OCI-LY7 (cell line): Measurements from ENCODE around the gene VWF. TPM values are rescaled to one million over a fixed set of nuclear protein-coding genes. Genes with fewer than 3 reads are reported as not detected.

Experiments used
- BruUV-seq: library from RNA; stranded (reverse); fragments of 400-500 nt; replicated peaks from 2 replicates; lab custom pipeline; 2021; lab: Mats Ljungman, UMichigan
- CTCF ChIA-PET: fragments of 300-600 bp; sonication (Branson Sonifier 250); formaldehyde crosslinking; loops from one replicate; lab custom pipeline; 2022; ENCODE audit warnings: antibody characterized with exemption; ENCODE audit not compliant: unreplicated experiment; lab: Charles Lee
- POLR2A ChIA-PET: fragments of 300-600 bp; sonication (Branson Sonifier 250); formaldehyde crosslinking; loops from one replicate; lab custom pipeline; 2022; ENCODE audit warnings: antibody characterized with exemption; lab: Charles Lee
- DNase-seq: peaks from one replicate; pipeline ENCODE4 v3.0.0-alpha.2; 2015; ENCODE audit warnings: low spot score
- H2AFZ ChIP-seq: fragments of 200-600 bp; sonication (generic), shearing (Covaris generic); 2 replicates; pipeline ENCODE4 v1.6.1; 2014; ENCODE audit warnings: mild to moderate bottlenecking, antibody characterized with exemption, low read length, moderate library complexity
- H3K27ac ChIP-seq: fragments of 200-600 bp; sonication (generic); 2 replicates; pipeline ENCODE4 v1.5.1; 2014; ENCODE audit warnings: mixed run types, low read depth, mild to moderate bottlenecking, moderate library complexity, low read length, inconsistent platforms; ENCODE audit not compliant: poor library complexity, severe bottlenecking
- H3K36me3 ChIP-seq: fragments of 200-600 bp; sonication (generic); 2 replicates; pipeline ENCODE4 v1.6.1; 2014; ENCODE audit warnings: mild to moderate bottlenecking, antibody characterized with exemption, low read length, moderate library complexity, mixed read lengths; ENCODE audit not compliant: insufficient read depth
- H3K4me1 ChIP-seq: fragments of 200-600 bp; sonication (generic); 2 replicates; pipeline ENCODE4 v1.5.1; 2014; ENCODE audit warnings: mild to moderate bottlenecking, low read length; ENCODE audit not compliant: insufficient read depth, poor library complexity, severe bottlenecking
- H3K4me2 ChIP-seq: fragments of 200-600 bp; sonication (generic); 2 replicates; pipeline ENCODE4 v1.6.1; 2014; ENCODE audit warnings: mild to moderate bottlenecking, low read length
- H3K4me3 ChIP-seq: fragments of 200-600 bp; sonication (generic); 2 replicates; pipeline ENCODE4 v1.5.1; 2014; ENCODE audit warnings: mild to moderate bottlenecking, low read depth, low read length; ENCODE audit not compliant: poor library complexity, severe bottlenecking
- H3K79me2 ChIP-seq: fragments of 200-600 bp; sonication (generic); 2 replicates; pipeline ENCODE4 v1.6.1; 2016; ENCODE audit warnings: low read depth, mild to moderate bottlenecking, low read length, moderate library complexity, mixed read lengths; ENCODE audit not compliant: insufficient read depth
- H3K9me2 ChIP-seq: fragments of 200-600 bp; sonication (generic); 2 replicates; pipeline ENCODE4 v1.6.1; 2016; ENCODE audit warnings: mild to moderate bottlenecking, low read length, mixed read lengths; ENCODE audit not compliant: insufficient read depth
- H3K9me3 ChIP-seq: fragments of 200-600 bp; sonication (generic); 2 replicates; pipeline ENCODE4 v1.6.1; 2014; ENCODE audit warnings: mild to moderate bottlenecking, mixed run types, low read length, mixed read lengths
- H4K20me1 ChIP-seq: fragments of 200-600 bp; sonication (generic); 2 replicates; pipeline ENCODE4 v1.6.1; 2014; ENCODE audit warnings: mild to moderate bottlenecking, antibody characterized with exemption, low read length, moderate library complexity, mixed read lengths; ENCODE audit not compliant: insufficient read depth
- CTCF ChIP-seq: fragments of 200-600 bp; sonication (generic); conservative IDR thresholded peaks from 2 replicates; pipeline ENCODE4 v1.5.1; 2014; ENCODE audit warnings: mild to moderate bottlenecking, antibody characterized with exemption, low read length, moderate library complexity, mixed read lengths
- EZH2phosphoT487 ChIP-seq: fragments of 200-600 bp; sonication (generic); IDR thresholded peaks from 2 replicates; pipeline ENCODE4 v1.6.1; 2018; ENCODE audit warnings: low read depth, borderline replicate concordance, mild to moderate bottlenecking, mixed run types, antibody characterized with exemption, low read length, moderate library complexity, mixed read lengths
- intact Hi-C: fragments of 100-400 bp; cut with micrococcal nuclease; formaldehyde crosslinking; loops from one replicate; pipeline ENCODE4 v1.10.0; 2022; ENCODE audit not compliant: unreplicated experiment
- total RNA-seq, 2 experiments: library from RNA; depleted of rRNA in 1 of 2; stranded (reverse); fragments of >200 nt in 1 of 2; shearing (Covaris generic) in 1 of 2; gene quantifications; 2 replicates each; pipeline ENCODE4 v1.2.3, GENCODE V29; 2014 to 2022

VWF gene
- total RNA-seq, 2 experiments from 2014 or later: 0.32 TPM; not detected in 1

- H3K9me3 ChIP-seq: no peaks in the 10 kb centered on the region
- intact Hi-C loops: no loop called here
- no peaks in the 10 kb centered on the region for H3K4me1 ChIP-seq
- H3K4me2 ChIP-seq: no peak overlapping the region
- no peak for DNase-seq
- no peak overlapping the region for H3K4me3 ChIP-seq
- no peaks in the 10 kb centered on the region for H3K36me3 ChIP-seq
- H3K9me2 ChIP-seq: no peaks in the 10 kb centered on the region
- no peaks in the 10 kb centered on the region for H4K20me1 ChIP-seq
- H2AFZ ChIP-seq: no peak overlapping the region
- H3K79me2 ChIP-seq: no peaks in the 10 kb centered on the region
- TF ChIP-seq CTCF: no peak
- no peak for TF ChIP-seq EZH2phosphoT487
- CTCF ChIA-PET: no interaction called here
- POLR2A ChIA-PET: interaction anchor here (0.7 kb wide), 3 partner anchors 25 to 174 kb away, joined by 3 to 5 read pairs (median 3); no protein-coding TSS in a partner anchor
- H3K27ac ChIP-seq: no peak overlapping the region
- BruUV-seq: no TSS peak
These were observed 57.1 kb downstream of the VWF start for GRCh38 chr12:6067152-6067916.

DNA sequence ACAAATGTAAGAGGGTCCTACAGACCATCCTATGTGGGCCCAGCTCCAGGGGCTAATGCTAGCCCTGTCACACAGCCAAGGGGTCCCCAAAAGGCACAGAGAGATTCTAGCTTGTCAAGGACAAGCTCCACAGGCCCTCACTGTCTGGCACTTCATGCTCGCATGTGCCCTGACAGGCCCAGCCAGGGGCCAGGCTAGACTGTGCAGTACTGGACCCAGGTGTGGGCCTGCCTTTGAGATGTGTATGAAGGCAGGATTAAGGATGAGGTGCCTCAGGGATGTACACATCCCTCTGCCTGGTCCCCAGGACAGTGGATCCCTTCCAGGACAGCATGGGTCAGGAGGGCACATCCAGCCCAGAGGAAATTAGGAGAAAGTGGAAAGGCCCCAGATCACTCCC lies 57.8 kb downstream of the VWF start:
- TF ChIP-seq EZH2phosphoT487 (no peak), CTCF (no peak)
- ChIA-PET CTCF (no interaction called here), POLR2A (no interaction called here)
- Histone ChIP-seq H3K36me3 (no peaks in the 10 kb centered on the region), H3K79me2 (no peaks in the 10 kb centered on the region), H3K4me1 (no peaks in the 10 kb centered on the region), H3K4me2 (no peak overlapping the region), H2AFZ (no peak overlapping the region), H3K27ac (no peak overlapping the region), H3K9me2 (no peaks in the 10 kb centered on the region), H3K4me3 (no peak overlapping the region), H4K20me1 (no peaks in the 10 kb centered on the region), H3K9me3 (no peaks in the 10 kb centered on the region)
- intact Hi-C loops: no loop called here
- BruUV-seq: no TSS peak
- DNase-seq: no peak

DNA sequence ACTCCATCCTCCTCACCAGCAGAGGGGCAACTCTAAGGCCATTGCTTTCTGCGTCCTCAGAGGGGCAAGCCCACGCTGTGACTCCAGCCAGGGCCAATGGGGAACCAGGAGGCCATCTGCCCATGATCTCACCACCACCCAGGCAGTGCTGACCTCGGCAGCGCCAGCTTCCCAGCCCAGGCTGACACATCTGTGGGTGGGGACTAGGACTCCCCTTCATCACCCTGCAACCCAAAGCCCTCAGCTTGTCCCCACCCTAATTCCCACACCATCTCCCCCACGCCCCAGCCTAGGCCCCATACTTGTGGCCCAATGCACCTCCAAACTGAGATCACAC lies 58.6 kb downstream of the VWF start:
- CTCF ChIA-PET: no interaction called here
- BruUV-seq: no TSS peak

More for the DNA sequence above, 58.6 kb downstream of the VWF start:
- H3K4me1 ChIP-seq: no peaks in the 10 kb centered on the region
- H3K9me2 ChIP-seq: no peaks in the 10 kb centered on the region
- H2AFZ ChIP-seq: no peak overlapping the region
- intact Hi-C loops: no loop called here
- H3K79me2 ChIP-seq: no peaks in the 10 kb centered on the region
- no peak for DNase-seq
- TF ChIP-seq EZH2phosphoT487 (no peak), CTCF (no peak)
- no peaks in the 10 kb centered on the region for H3K36me3 ChIP-seq
- H4K20me1 ChIP-seq: no peaks in the 10 kb centered on the region
- H3K27ac ChIP-seq: no peak overlapping the region
- H3K4me2 ChIP-seq: no peak overlapping the region
- POLR2A ChIA-PET: no interaction called here
- H3K4me3 ChIP-seq: no peak overlapping the region
- no peaks in the 10 kb centered on the region for H3K9me3 ChIP-seq
